Body of pancreas (tissue), 4 donors: ENCODE measurements around the gene FSTL1. TPM values are rescaled to one million over a fixed set of nuclear protein-coding genes. Genes with fewer than 3 reads are reported as not detected.

Source experiments
- ATAC-seq: fragments of 150-250 bp; one replicate; pipeline ENCODE4 v1.9.1; 2016
- DNase-seq, 4 donors: peaks; one replicate each; pipeline ENCODE4 v3.0.0-alpha.2; 2019
- H3K27ac ChIP-seq, 4 donors: fragments of 200-600 bp; sonication (generic); 1 replicate in 3 of 4; 2 replicates in 1 of 4; pipeline versions ENCODE4 v1.5.1 to v1.6.1; 2016 to 2019; ENCODE audit warnings: mild to moderate bottlenecking in 1 of 4, mixed read lengths in 1 of 4, moderate library complexity in 1 of 4
- H3K27me3 ChIP-seq, 2 donors: fragments of 200-600 bp; sonication (generic); one replicate each; pipeline ENCODE4 v1.6.0; 2016; ENCODE audit warnings: mild to moderate bottlenecking in 1 of 2
- H3K36me3 ChIP-seq, 2 donors: fragments of 200-600 bp; sonication (generic); replicated peaks in 1 of 2; 2 replicates each; pipeline ENCODE4 v1.5.1; 2016; ENCODE audit warnings: low read depth in 2 of 2; ENCODE audit not compliant: insufficient read depth in 1 of 2
- H3K4me1 ChIP-seq: fragments of 200-600 bp; sonication (generic); one replicate; pipeline ENCODE4 v1.6.0; 2016
- H3K4me3 ChIP-seq, 2 donors: fragments of 200-600 bp; sonication (generic); 1 replicate in 1 of 2; 2 replicates in 1 of 2; pipeline ENCODE4 v1.5.1; 2016 to 2019
- H3K9me3 ChIP-seq, 3 donors: fragments of 200-600 bp; sonication (generic); 1 replicate in 2 of 3; 2 replicates in 1 of 3; pipeline ENCODE4 v1.5.1; 2016
- CTCF ChIP-seq, 7 experiments: fragments of 450-650 bp in 4 of 7; fragments of 200-600 bp in 3 of 7; sonication (generic) in 3 of 7; IDR thresholded peaks; one replicate each; pipeline ENCODE4 v1.5.1; 2016 to 2019; ENCODE audit warnings: antibody characterized with exemption in 7 of 7
- POLR2A ChIP-seq, 3 donors: fragments of 450-650 bp; IDR thresholded peaks; one replicate each; pipeline ENCODE4 v1.6.1; 2016; ENCODE audit warnings: antibody characterized with exemption in 3 of 3, mild to moderate bottlenecking in 2 of 3
- WGBS, 2 donors: methylation state at CpG; one replicate each; pipeline ENCODE4 v1.1.5; 2017; 5-methylcytosine and 5-hydroxymethylcytosine counted together
- intact Hi-C: fragments of 100-400 bp; cut with DNase I; formaldehyde crosslinking; loops from one replicate; pipeline ENCODE4 v1.15.1; 2023
- total RNA-seq, 2 donors: library from RNA; depleted of rRNA; stranded (reverse); fragments of >200 nt; gene quantifications; one replicate each; pipeline ENCODE4 v1.1.0, GENCODE V29; 2016

FSTL1 gene
- total RNA-seq, 2 donors from 2014 or later: 55.0 to 82.2 TPM

- Histone ChIP-seq H3K36me3 (no peaks in the 10 kb centered on the region), H3K27me3 (no peaks in the 10 kb centered on the region), H3K9me3 (no peaks in the 10 kb centered on the region), H3K4me1 (peaks cover 4% of the 10 kb centered on the region), H3K4me3 (no peak overlapping the region), H3K27ac (no peak overlapping the region)
- intact Hi-C loops: no loop called here
- WGBS, 2 donors: 47 to 49% methylated on average over 3 of the region's 3 CpGs
- no peak for DNase-seq
- TF ChIP-seq POLR2A (IDR thresholded peaks at IDR 0.05) (no peak), CTCF (IDR thresholded peaks at IDR 0.05) (no peak)
- no peak for ATAC-seq
Observed at GRCh38 chr3:120487191-120487650, 36.4 kb upstream of the FSTL1 start.

GRCh38 chr3:120481081-120481480 lies 30.3 kb upstream of the FSTL1 start:
- TF ChIP-seq CTCF (IDR thresholded peaks at IDR 0.05): no peak
- TF ChIP-seq POLR2A (IDR thresholded peaks at IDR 0.05): no peak
- Histone ChIP-seq H3K27ac (no peak overlapping the region), H3K4me3 (no peak overlapping the region), H3K9me3 (no peaks in the 10 kb centered on the region), H3K27me3 (no peaks in the 10 kb centered on the region), H3K4me1 (peaks cover 4% of the 10 kb centered on the region), H3K36me3 (no peaks in the 10 kb centered on the region)
- 79 to 86% methylated on average over 2 of the region's 2 CpGs for WGBS, 2 donors
- intact Hi-C loops: no loop called here
- no peak for ATAC-seq
- DNase-seq: no peak

- intact Hi-C loops: no loop called here
- ATAC-seq: no peak
- Histone ChIP-seq H3K27ac (no peak overlapping the region), H3K27me3 (no peaks in the 10 kb centered on the region), H3K36me3 (no peaks in the 10 kb centered on the region), H3K4me1 (no peaks in the 10 kb centered on the region), H3K9me3 (no peaks in the 10 kb centered on the region), H3K4me3 (no peak overlapping the region)
- WGBS, 2 donors: 72 to 79% methylated on average over 4 of the region's 4 CpGs
- TF ChIP-seq POLR2A (IDR thresholded peaks at IDR 0.05): no peak
- no peak for TF ChIP-seq CTCF (IDR thresholded peaks at IDR 0.05)
- no peak for DNase-seq
Observed at GRCh38 chr3:120477781-120478180, 27.0 kb upstream of the FSTL1 start.

- intact Hi-C loops: no loop called here
- 78 to 82% methylated on average over 4 to 6 of the region's 6 CpGs for WGBS, 2 donors
- no peak for TF ChIP-seq CTCF (IDR thresholded peaks at IDR 0.05)
- no peak for TF ChIP-seq POLR2A (IDR thresholded peaks at IDR 0.05)
- Histone ChIP-seq H3K4me1 (no peaks in the 10 kb centered on the region), H3K27ac (no peak overlapping the region), H3K36me3 (no peaks in the 10 kb centered on the region), H3K9me3 (no peaks in the 10 kb centered on the region), H3K27me3 (no peaks in the 10 kb centered on the region), H3K4me3 (no peak overlapping the region)
- DNase-seq (no peak), ATAC-seq (no peak)
Observed at GRCh38 chr3:120475722-120476377, 25.1 kb upstream of the FSTL1 start.
